Measurements from ENCODE around the gene HMGXB4.

DNA sequence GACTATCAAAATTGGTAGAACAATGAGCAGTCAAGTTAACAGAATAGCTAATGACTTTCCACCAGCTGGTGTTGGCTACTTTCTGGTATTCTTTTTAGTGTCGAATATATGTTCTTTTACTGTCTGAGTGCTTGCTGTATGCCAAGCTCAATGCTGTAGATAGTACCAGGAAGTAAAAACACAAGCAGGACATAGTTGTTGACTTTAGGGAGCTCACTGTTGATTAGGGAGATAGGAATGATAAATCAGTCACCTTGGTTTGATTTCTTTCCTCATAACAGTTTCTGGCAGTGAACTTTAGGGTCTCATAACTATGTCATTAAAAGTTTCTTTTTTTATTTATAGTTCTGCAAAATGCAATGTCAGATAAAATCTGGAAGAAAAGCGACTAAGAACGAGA lies 9.0 kb downstream of the HMGXB4 start:
- TF ChIP-seq, protein P1, sequence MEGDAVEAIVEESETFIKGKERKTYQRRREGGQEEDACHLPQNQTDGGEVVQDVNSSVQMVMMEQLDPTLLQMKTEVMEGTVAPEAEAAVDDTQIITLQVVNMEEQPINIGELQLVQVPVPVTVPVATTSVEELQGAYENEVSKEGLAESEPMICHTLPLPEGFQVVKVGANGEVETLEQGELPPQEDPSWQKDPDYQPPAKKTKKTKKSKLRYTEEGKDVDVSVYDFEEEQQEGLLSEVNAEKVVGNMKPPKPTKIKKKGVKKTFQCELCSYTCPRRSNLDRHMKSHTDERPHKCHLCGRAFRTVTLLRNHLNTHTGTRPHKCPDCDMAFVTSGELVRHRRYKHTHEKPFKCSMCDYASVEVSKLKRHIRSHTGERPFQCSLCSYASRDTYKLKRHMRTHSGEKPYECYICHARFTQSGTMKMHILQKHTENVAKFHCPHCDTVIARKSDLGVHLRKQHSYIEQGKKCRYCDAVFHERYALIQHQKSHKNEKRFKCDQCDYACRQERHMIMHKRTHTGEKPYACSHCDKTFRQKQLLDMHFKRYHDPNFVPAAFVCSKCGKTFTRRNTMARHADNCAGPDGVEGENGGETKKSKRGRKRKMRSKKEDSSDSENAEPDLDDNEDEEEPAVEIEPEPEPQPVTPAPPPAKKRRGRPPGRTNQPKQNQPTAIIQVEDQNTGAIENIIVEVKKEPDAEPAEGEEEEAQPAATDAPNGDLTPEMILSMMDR (IDR thresholded peaks at IDR 0.05; ENCODE audit: low read depth, low read length) = no peak
- TF ChIP-seq MYC (IDR thresholded peaks at IDR 0.05; ENCODE audit: low read depth, low read length) = no peak

All from NB4 (cell line).